Retinal pigment epithelial cell (primary cell): ENCODE results near the gene LARP4B.

Experiments used
- DNase-seq: peaks from one replicate; pipeline ENCODE4 v3.0.0-alpha.2; 2010; ENCODE audit warnings: low read depth
- H3K4me3 ChIP-seq: 2 replicates; pipeline ENCODE4 v1.5.1; 2011; ENCODE audit warnings: mild to moderate bottlenecking, low read length, control low read depth, moderate library complexity
- TF ChIP-seq, protein P1 (sequence below): conservative IDR thresholded peaks from 2 replicates; pipeline ENCODE4 v1.5.1; 2011; ENCODE audit warnings: low read depth, low read length, control low read depth, inconsistent platforms

LARP4B gene

DNA sequence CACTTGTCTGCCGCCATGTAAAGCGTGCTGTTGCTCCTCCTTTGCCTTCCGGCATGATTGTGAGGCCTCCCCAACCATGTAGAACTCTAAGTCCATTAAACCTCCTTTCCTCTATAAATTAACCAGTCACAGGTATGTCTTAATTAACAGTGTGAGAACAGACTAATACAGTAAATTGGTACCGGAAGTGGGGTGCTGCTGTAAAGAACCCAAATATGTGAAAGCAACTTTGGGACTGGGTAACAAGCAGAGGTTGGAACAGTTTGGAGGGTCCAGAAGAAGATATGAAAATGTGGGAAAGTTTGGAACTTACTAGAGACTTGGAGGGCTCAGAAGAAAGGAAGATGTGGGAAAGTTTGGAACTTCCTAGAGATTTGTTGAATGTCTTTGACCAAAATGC lies 135.3 kb downstream of the LARP4B start:
- no peak for DNase-seq
- no peak overlapping the region for H3K4me3 ChIP-seq
- TF ChIP-seq, protein P1, sequence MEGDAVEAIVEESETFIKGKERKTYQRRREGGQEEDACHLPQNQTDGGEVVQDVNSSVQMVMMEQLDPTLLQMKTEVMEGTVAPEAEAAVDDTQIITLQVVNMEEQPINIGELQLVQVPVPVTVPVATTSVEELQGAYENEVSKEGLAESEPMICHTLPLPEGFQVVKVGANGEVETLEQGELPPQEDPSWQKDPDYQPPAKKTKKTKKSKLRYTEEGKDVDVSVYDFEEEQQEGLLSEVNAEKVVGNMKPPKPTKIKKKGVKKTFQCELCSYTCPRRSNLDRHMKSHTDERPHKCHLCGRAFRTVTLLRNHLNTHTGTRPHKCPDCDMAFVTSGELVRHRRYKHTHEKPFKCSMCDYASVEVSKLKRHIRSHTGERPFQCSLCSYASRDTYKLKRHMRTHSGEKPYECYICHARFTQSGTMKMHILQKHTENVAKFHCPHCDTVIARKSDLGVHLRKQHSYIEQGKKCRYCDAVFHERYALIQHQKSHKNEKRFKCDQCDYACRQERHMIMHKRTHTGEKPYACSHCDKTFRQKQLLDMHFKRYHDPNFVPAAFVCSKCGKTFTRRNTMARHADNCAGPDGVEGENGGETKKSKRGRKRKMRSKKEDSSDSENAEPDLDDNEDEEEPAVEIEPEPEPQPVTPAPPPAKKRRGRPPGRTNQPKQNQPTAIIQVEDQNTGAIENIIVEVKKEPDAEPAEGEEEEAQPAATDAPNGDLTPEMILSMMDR, result no peak

DNA sequence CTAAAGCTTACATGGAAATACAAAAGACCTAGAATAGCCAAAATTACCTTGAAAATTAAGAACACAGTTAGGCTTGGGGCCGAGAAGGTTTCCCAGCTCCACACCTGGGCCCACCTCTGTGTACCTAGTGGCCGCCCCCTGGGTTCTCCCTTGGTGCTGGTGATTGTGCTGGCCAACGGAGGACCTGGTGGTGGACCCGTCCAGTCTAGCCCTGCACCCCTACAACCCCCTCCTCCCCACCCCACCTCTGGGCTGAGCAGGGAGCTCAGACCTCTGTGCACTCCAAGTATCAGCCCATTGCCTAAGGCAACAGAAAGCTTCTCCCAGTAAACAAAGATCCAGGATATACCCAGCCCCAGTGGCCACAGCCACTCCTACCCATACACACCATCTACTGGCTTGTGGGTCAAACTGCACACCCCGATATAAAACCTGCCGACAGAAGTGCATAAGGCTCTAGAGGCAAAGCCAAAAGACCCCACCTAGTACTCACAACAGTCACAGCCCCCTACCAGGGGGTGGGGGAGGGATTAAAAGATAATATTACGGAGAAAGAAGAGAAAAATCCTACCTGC lies 137.0 kb downstream of the LARP4B start:
- no peak for DNase-seq
- TF ChIP-seq, protein P1, result peak; percentile 60
- no peak overlapping the region for H3K4me3 ChIP-seq

DNA sequence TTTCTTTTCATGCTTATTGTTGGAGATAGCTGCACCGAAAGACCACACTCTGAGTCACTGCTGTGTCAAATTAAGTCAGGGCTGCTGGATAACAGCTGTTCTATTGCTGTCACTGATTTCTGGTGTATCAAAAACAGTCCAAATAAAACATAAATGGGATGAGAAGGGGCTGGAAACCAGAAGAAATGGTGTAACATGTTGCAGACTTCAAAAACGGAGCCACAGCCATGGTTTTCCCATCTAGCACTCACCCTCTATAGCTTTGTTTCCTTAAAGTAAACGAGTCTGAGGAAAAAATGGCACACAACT lies 138.8 kb downstream of the LARP4B start:
- DNase-seq, result no peak
- TF ChIP-seq, protein P1, result no peak
- H3K4me3 ChIP-seq, result no peak overlapping the region

DNA sequence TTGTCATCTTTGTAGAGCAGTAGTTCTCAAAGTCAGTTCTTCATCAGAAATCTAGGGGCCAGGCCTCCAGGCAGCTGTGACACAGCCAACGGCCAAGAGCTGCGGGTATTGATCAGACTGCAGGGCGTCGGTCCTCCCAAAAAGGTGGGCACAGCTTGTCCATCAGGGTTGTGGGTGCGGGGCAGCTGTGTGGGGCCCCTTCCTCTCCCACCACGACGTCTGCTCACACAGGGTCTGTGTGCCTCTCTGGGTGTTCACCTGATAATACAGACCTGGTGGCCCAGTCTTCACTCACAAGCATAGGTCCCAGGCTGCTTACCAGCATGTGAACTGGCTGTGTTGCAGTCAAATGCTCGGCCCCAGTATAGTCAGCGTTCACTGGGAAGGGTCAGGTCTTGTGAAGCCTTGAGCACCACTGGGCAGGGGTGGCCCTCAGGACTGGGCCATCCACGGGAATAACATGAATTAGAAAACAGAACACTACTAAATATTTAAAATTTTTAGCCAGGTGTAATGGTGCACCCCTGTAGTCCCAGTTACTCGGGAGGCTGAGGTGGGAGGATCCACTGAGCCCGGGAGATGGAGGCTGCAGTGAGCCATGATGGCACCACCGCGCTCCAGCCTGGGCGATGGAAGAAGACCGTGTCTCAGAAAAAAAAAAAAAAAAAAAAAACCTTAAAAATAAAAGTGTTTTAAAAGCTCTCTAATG lies 139.3 kb downstream of the LARP4B start:
- no peak overlapping the region for H3K4me3 ChIP-seq
- no peak for DNase-seq
- TF ChIP-seq, protein P1, result no peak

DNA sequence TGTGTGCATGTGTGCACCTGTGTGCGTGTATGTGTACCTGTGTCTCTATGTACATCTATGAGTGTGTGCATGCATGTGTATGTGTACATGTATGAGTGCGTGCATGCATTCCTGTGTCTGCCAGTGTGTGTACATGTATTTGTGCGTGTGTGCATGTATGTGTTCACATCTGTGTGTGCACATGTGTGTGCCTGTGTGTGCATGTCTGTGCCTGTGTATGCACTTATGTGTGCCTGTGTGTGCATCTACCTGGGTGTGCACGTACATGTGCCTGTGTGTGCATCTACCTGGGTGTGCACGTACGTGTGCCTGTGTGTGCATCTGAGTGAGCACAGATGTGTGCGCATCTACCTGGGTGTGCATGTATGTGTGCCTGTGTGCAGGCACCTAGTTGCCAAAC lies 139.9 kb downstream of the LARP4B start:
- DNase-seq, result no peak
- TF ChIP-seq, protein P1, result no peak
- H3K4me3 ChIP-seq, result no peak overlapping the region

DNA sequence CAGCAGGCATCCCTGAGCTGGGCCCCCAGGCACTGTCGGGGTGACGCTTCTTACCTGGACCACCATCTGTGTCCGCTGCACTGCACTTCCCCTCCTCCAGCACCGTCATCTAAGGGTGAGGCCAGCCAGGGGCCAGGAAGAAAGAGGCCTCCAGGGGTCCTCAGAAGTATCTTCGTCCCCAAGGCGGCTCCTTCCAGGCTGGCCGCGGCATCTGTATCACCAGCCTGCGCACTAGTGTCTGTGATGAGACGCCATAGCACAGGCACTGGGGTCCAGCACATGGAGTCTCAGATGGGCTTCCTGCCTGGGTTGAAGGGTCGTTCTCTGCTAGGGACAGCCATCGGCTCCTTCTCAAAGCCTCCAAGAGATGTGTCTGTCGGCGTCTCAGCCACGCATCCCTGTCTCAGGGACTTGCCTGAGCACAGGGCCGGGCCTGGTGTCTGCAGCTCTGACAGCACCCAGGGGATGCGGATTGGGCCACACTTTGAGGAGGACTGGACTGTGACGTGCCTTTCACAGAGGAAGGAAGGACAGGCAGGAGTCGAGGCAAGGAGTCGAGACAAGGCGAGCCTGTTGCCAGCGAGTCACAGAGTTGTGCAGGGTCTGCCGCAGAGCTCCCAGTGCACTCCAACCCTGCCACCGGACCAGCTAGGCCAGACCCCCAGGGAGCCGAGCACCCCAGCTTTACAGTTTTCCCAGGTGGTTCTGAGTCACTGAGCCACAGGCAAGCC lies 140.5 kb downstream of the LARP4B start:
- no peak for DNase-seq
- TF ChIP-seq, protein P1, result no peak
- no peak overlapping the region for H3K4me3 ChIP-seq
